Fibroblast of lung (primary cell): ENCODE results near the gene SLC5A10.

Source experiments
- EZH2 ChIP-seq: IDR thresholded peaks from 2 replicates; pipeline ENCODE4 v1.5.1; 2012; ENCODE audit warnings: low read length, control low read depth, mild to moderate bottlenecking; ENCODE audit errors: missing control alignments
- TF ChIP-seq, protein P1 (sequence below), 2 donors: IDR thresholded peaks in 1 of 2; conservative IDR thresholded peaks in 1 of 2; 1 replicate in 1 of 2; 2 replicates in 1 of 2; pipeline ENCODE4 v1.5.1; 2011 to 2012; ENCODE audit warnings: low read length in 2 of 2, control low read depth in 1 of 2, inconsistent platforms in 1 of 2, low read depth in 1 of 2, mild to moderate bottlenecking in 1 of 2

DNA sequence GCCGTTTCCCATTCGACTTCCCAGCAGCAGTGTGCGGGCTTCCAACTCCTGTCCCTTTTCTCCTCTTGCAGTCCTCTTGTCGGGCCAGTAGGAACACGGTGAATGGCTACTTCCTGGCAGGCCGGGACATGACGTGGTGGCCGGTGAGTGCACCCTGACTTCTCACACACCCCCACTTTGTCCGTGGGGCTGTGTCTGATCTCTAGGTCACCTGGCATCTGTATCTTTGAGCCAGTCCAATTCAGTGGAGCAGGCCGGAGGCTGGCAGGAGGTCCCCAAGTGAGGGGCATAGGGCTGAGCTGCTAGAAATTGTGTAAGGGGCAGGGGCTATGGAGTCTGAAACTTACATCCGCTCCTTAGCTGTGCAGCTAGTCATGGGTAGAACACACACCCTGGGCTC, 6.6 kb downstream of the SLC5A10 start:
- TF ChIP-seq, protein P1, sequence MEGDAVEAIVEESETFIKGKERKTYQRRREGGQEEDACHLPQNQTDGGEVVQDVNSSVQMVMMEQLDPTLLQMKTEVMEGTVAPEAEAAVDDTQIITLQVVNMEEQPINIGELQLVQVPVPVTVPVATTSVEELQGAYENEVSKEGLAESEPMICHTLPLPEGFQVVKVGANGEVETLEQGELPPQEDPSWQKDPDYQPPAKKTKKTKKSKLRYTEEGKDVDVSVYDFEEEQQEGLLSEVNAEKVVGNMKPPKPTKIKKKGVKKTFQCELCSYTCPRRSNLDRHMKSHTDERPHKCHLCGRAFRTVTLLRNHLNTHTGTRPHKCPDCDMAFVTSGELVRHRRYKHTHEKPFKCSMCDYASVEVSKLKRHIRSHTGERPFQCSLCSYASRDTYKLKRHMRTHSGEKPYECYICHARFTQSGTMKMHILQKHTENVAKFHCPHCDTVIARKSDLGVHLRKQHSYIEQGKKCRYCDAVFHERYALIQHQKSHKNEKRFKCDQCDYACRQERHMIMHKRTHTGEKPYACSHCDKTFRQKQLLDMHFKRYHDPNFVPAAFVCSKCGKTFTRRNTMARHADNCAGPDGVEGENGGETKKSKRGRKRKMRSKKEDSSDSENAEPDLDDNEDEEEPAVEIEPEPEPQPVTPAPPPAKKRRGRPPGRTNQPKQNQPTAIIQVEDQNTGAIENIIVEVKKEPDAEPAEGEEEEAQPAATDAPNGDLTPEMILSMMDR (conservative IDR thresholded peaks at IDR 0.05 in 1 of 2, IDR thresholded peaks at IDR 0.05 in 1 of 2; ENCODE audit: low read depth in 1 of 2, low read length in 2 of 2), result no peak
- TF ChIP-seq EZH2, result no peak
